Cardiac muscle cell (in vitro differentiated cells and primary cell): ENCODE results near the gene GLYR1. TPM values are rescaled to one million over a fixed set of nuclear protein-coding genes. Genes with fewer than 3 reads are reported as not detected.

Experiments
- DNase-seq, 2 donors: peaks; one replicate each; pipeline versions ENCODE4 v3.0.0 to v3.0.0-alpha.2; 2010 to 2017; ENCODE audit warnings: low read depth in 1 of 2, low spot score in 1 of 2
- H3K27ac ChIP-seq: fragments of 200-600 bp; sonication (generic); 2 replicates; pipeline ENCODE4 v1.5.1; 2016
- H3K27me3 ChIP-seq: fragments of 200-600 bp; sonication (generic); 2 replicates; pipeline ENCODE4 v1.6.0; 2016; ENCODE audit warnings: control low read depth
- H3K36me3 ChIP-seq: fragments of 200-600 bp; sonication (generic); 2 replicates; pipeline ENCODE4 v1.5.1; 2016; ENCODE audit warnings: control low read depth
- H3K4me1 ChIP-seq: fragments of 200-600 bp; sonication (generic); 2 replicates; pipeline ENCODE4 v1.8.1; 2017; ENCODE audit warnings: low read depth, mild to moderate bottlenecking, mixed run types
- H3K4me3 ChIP-seq: fragments of 200-600 bp; sonication (generic); 2 replicates; pipeline ENCODE4 v1.5.1; 2016; ENCODE audit warnings: mild to moderate bottlenecking
- H3K9me3 ChIP-seq: fragments of 200-600 bp; sonication (generic); 2 replicates; pipeline ENCODE4 v1.5.1; 2017; ENCODE audit warnings: low read depth, mild to moderate bottlenecking, control low read depth
- CTCF ChIP-seq: IDR thresholded peaks from 2 replicates; pipeline ENCODE4 v1.5.1; 2012; ENCODE audit warnings: low read depth, mild to moderate bottlenecking, low read length
- polyA plus RNA-seq: library from polyadenylated mRNA; unstranded; fragments of >200 nt; fragmentation: Nextera tagmentation; extraction: Ambion mirVana; gene quantifications from 2 replicates; pipeline ENCODE4 v1.2.1, GENCODE V29; 2016
- total RNA-seq: library from RNA; depleted of rRNA; stranded (reverse); fragments of >200 nt; gene quantifications from 2 replicates; pipeline ENCODE4 v1.2.3, GENCODE V29; 2016

The GLYR1 gene
- total and polyA plus RNA-seq, 2 experiments from 2014 or later: 38.0 to 65.5 TPM

- TF ChIP-seq CTCF: no peak
- DNase-seq: no peak
- no peak overlapping the region for H3K4me3 ChIP-seq
- H3K27ac ChIP-seq: no peak overlapping the region
- H3K36me3 ChIP-seq: peaks cover 52% of the 10 kb centered on the region
- no peaks in the 10 kb centered on the region for H3K27me3 ChIP-seq
- no peaks in the 10 kb centered on the region for H3K9me3 ChIP-seq
- no peaks in the 10 kb centered on the region for H3K4me1 ChIP-seq
These were observed 8.7 kb upstream of the GLYR1 start for GRCh38 chr16:4855804-4856203.

GRCh38 chr16:4855371-4855770 lies 8.3 kb upstream of the GLYR1 start:
- H3K9me3 ChIP-seq: no peaks in the 10 kb centered on the region
- DNase-seq: no peak
- peaks cover 3% of the 10 kb centered on the region for H3K4me1 ChIP-seq
- no peaks in the 10 kb centered on the region for H3K27me3 ChIP-seq
- H3K36me3 ChIP-seq: peaks cover 49% of the 10 kb centered on the region
- no peak for TF ChIP-seq CTCF
- H3K27ac ChIP-seq: no peak overlapping the region
- H3K4me3 ChIP-seq: no peak overlapping the region

GRCh38 chr16:4852221-4852872 lies 5.3 kb upstream of the GLYR1 start:
- peak in 1 of 2 donors; percentile 17 for DNase-seq
- Histone ChIP-seq H3K27ac (no peak overlapping the region), H3K9me3 (no peaks in the 10 kb centered on the region), H3K4me1 (peaks cover 22% of the 10 kb centered on the region), H3K36me3 (peaks cover 20% of the 10 kb centered on the region), H3K4me3 (no peak overlapping the region), H3K27me3 (no peaks in the 10 kb centered on the region)
- TF ChIP-seq CTCF: no peak

GRCh38 chr16:4850211-4850610 lies 3.1 kb upstream of the GLYR1 start:
- no peak overlapping the region for H3K27ac ChIP-seq
- H3K9me3 ChIP-seq: no peaks in the 10 kb centered on the region
- no peak for TF ChIP-seq CTCF
- H3K27me3 ChIP-seq: no peaks in the 10 kb centered on the region
- peaks cover 31% of the 10 kb centered on the region for H3K4me1 ChIP-seq
- peak in 1 of 2 donors; percentile 25 for DNase-seq
- no peak overlapping the region for H3K4me3 ChIP-seq
- peaks cover 12% of the 10 kb centered on the region for H3K36me3 ChIP-seq

GRCh38 chr16:4847774-4848587 lies 893 bp upstream of the GLYR1 start:
- Histone ChIP-seq H3K9me3 (no peaks in the 10 kb centered on the region), H3K4me3 (peak overlapping the region; percentile 95), H3K27me3 (no peaks in the 10 kb centered on the region), H3K27ac (peak overlapping the region; percentile 95), H3K4me1 (peaks cover 31% of the 10 kb centered on the region), H3K36me3 (peaks cover 22% of the 10 kb centered on the region)
- no peak for TF ChIP-seq CTCF
- peak; percentile 66 to 79 for DNase-seq
